Activated T-helper 2 cell treated with anti-CD3 and anti-CD28 coated beads, Interferon-gamma antibody, Interleukin-2, Interleukin-4, amounts not matched to agents 10 μg/mL and 5 μg/mL and 100 μg/mL, durations not matched to agents 14 hours and 24 hours and 36 hours (primary cell): ENCODE data around the gene TM9SF4. TPM values are rescaled to one million over a fixed set of nuclear protein-coding genes. Genes with fewer than 3 reads are reported as not detected.
A peak's percentile ranks its signal among the peaks of the same experiment; 100 is the strongest.

Experiments used
- DNase-seq: peaks from one replicate; pipeline ENCODE4 v3.0.0; 2021; ENCODE audit warnings: low spot score
- H3K27ac Mint-ChIP-seq: one replicate; pipeline ENCODE4 v1.8.0; 2021; ENCODE audit warnings: mixed read lengths
- H3K27me3 Mint-ChIP-seq: one replicate; pipeline ENCODE4 v1.8.0; 2021; ENCODE audit warnings: low read depth, mixed read lengths
- H3K36me3 Mint-ChIP-seq: one replicate; pipeline ENCODE4 v1.8.0; 2021; ENCODE audit warnings: low read depth, mixed read lengths
- H3K4me1 Mint-ChIP-seq: one replicate; pipeline ENCODE4 v1.8.0; 2021; ENCODE audit warnings: low read depth, mixed read lengths
- H3K4me3 Mint-ChIP-seq: one replicate; pipeline ENCODE4 v1.8.0; 2021; ENCODE audit warnings: low read depth, mild to moderate bottlenecking, moderate library complexity, mixed read lengths
- H3K9me3 Mint-ChIP-seq: one replicate; pipeline ENCODE4 v1.8.0; 2021; ENCODE audit warnings: mixed read lengths
- intact Hi-C: fragments of 100-400 bp; cut with micrococcal nuclease; formaldehyde crosslinking; loops from one replicate; pipeline ENCODE4 v1.15.1; 2023
- total RNA-seq: library from RNA; stranded (reverse); gene quantifications from 2 replicates; pipeline ENCODE4 v1.2.3, GENCODE V29; 2022

Gene TM9SF4
- total RNA-seq, 1 donor from 2014 or later, result 47.7 TPM

DNA sequence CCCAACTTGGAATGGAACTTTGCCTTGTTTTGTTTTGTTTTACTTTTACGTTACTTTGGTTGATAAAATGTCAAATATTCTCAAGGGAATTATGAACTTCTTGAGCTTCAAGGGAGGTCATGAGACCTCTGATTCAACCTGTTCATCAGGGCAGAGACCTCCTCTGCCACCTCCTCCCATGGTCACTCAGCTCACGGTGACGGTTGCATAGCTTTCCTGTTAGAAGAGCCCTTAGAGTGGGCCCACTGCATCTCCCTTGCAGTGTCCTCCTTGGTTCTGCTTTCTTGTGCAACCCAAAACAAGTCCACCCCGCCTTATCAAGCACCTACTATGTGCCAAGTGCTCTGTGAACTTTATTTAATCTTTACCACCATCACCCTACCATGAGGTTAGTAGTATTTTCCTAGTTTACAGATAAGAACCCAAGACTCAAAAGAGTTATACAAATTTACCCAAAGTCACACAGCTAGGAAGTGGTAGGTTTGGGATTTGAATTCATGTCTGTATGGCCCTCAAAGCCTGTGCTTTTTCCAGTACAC lies 15.5 kb downstream of the TM9SF4 start:
- Mint-ChIP-seq H3K9me3 (no peaks in the 10 kb centered on the region), H3K27me3 (no peaks in the 10 kb centered on the region), H3K36me3 (peaks cover 20% of the 10 kb centered on the region), H3K27ac (no peak overlapping the region), H3K4me3 (no peak overlapping the region), H3K4me1 (peaks cover 2% of the 10 kb centered on the region)
- intact Hi-C loops, result no loop called here
- DNase-seq, result no peak

DNA sequence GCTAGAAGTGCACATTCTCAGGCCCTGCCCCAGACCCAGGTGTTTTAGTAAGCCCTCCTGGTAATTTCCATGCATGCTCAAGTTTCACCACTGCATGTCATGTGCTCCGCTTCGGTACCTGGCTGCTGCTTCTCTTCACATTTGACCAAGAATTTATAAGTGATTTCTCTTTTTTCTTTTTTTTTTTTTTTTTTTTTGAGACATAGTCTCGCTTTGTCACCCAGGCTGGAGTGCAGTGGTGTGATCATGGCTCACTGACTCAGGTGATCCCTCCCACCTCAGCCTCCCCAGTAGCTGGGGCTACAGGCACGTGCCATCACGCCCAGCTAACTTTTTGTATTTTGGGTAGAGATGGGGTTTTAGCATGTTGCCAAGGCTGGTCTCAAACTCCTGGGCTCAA lies 16.0 kb downstream of the TM9SF4 start:
- no peaks in the 10 kb centered on the region for H3K27me3 Mint-ChIP-seq
- intact Hi-C loops, result no loop called here
- DNase-seq, result no peak
- H3K36me3 Mint-ChIP-seq, result peaks cover 24% of the 10 kb centered on the region
- H3K27ac Mint-ChIP-seq, result no peak overlapping the region
- H3K4me1 Mint-ChIP-seq, result peaks cover 2% of the 10 kb centered on the region
- H3K9me3 Mint-ChIP-seq, result no peaks in the 10 kb centered on the region
- H3K4me3 Mint-ChIP-seq, result no peak overlapping the region

DNA sequence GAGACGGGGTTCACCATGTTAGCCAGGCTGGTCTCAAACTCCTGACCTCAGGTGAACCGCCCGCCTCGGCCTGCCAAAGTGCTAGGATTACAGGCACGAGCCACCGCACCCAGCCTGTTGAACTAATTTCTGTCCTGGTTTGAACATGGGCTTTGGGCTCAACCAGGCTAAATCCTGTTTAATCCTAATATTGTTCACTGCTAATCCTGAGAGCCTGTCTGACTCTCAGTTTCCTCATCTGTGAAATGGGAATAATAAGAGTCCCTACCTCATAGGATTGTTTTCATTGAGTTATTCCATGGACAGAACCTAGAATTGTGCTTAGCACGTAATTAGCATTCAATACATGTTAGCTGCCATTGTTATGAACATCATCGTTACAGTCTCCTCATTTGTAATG lies 17.4 kb downstream of the TM9SF4 start:
- DNase-seq, result no peak
- no peaks in the 10 kb centered on the region for H3K9me3 Mint-ChIP-seq
- H3K4me1 Mint-ChIP-seq, result peaks cover 4% of the 10 kb centered on the region
- H3K36me3 Mint-ChIP-seq, result peaks cover 34% of the 10 kb centered on the region
- no peak overlapping the region for H3K4me3 Mint-ChIP-seq
- intact Hi-C loops, result no loop called here
- H3K27me3 Mint-ChIP-seq, result no peaks in the 10 kb centered on the region
- no peak overlapping the region for H3K27ac Mint-ChIP-seq

DNA sequence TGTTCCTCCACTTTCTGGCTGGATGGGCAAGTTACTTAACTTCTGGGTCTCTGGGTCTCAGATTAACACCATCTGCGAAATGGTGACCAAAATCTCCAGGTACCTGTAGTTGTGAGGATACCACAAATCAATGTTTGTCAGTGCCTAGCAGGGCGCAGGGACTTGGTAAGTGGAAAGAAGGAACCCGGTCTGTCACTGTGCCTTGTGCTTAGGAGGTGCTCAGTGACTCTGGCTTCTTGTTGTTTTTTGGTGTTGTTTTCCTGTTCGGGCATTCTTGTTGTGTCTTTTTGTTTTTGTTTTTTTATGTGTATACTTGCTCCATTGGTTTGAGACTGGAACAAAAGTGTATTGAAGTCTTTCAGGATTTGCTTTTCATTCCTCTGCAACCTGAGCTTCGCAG lies 17.8 kb downstream of the TM9SF4 start:
- Mint-ChIP-seq H3K27me3 (no peaks in the 10 kb centered on the region), H3K4me1 (peaks cover 4% of the 10 kb centered on the region), H3K4me3 (no peak overlapping the region), H3K27ac (no peak overlapping the region), H3K9me3 (no peaks in the 10 kb centered on the region), H3K36me3 (peaks cover 36% of the 10 kb centered on the region)
- DNase-seq, result no peak
- intact Hi-C loops, result no loop called here

DNA sequence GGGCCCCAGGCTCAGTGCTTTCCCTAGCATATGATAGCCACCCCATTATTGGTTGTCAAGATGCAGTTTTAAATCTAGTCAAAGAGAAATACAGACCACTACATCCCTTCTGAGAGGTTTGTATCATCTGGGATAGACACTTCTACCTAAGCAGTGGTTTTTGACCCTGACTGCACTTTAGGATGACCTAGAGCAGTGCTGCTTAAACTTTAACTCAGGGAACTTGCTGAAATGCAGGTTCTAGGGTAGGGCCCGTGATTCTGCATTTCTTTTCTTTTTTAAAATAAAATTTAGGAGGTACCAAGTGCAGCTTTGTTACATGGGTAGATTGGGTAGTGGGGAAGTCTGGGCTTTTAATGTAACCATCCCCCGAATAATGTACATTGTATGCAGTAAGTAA lies 18.7 kb downstream of the TM9SF4 start:
- peaks cover 5% of the 10 kb centered on the region for H3K4me1 Mint-ChIP-seq
- no peaks in the 10 kb centered on the region for H3K9me3 Mint-ChIP-seq
- no peak for DNase-seq
- no peaks in the 10 kb centered on the region for H3K27me3 Mint-ChIP-seq
- peaks cover 39% of the 10 kb centered on the region for H3K36me3 Mint-ChIP-seq
- intact Hi-C loops, result no loop called here
- no peak overlapping the region for H3K4me3 Mint-ChIP-seq
- no peak overlapping the region for H3K27ac Mint-ChIP-seq

DNA sequence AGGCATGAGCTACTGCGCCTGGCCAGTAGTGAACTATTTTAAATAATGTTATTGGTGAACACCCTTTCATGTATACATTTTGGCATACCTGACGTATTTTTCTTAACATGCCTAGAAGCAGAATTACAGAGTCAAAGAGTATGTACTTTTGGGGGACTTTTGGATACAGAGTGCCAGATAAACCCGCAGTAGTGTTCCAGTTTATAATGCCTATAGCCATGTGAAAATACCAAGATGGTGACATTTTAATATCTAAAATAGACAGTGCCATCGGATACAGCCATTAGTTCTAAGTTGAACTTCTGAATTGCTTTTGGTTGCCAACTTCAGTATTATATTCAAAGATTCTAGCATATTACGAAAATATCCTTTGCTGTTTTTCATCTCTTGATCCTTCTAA lies 20.3 kb downstream of the TM9SF4 start:
- H3K27me3 Mint-ChIP-seq, result no peaks in the 10 kb centered on the region
- no peak overlapping the region for H3K27ac Mint-ChIP-seq
- peaks cover 33% of the 10 kb centered on the region for H3K36me3 Mint-ChIP-seq
- no peak for DNase-seq
- H3K4me1 Mint-ChIP-seq, result peaks cover 7% of the 10 kb centered on the region
- no peaks in the 10 kb centered on the region for H3K9me3 Mint-ChIP-seq
- H3K4me3 Mint-ChIP-seq, result no peak overlapping the region
- intact Hi-C loops, result no loop called here

DNA sequence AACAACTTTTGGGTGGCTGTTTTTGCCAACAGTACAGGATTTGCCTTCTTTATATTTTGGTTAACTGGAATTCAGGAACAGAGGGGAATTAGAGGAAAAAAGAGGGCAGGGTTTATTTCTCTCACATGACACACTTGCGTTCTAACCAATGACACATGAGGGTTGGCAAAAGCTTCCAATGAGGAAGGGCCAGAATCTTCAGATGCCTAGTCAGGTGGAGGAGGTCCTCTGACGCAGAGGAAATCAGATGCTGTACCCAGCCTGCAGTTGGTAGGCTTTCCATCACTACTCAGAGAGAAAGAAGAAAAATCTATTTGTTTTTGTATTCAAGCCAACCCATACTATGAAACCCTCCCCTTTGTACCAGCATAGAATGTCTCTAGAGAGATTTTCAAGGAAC lies 20.8 kb downstream of the TM9SF4 start:
- DNase-seq, result no peak
- no peaks in the 10 kb centered on the region for H3K9me3 Mint-ChIP-seq
- intact Hi-C loops, result no loop called here
- H3K36me3 Mint-ChIP-seq, result peaks cover 36% of the 10 kb centered on the region
- no peak overlapping the region for H3K4me3 Mint-ChIP-seq
- H3K27ac Mint-ChIP-seq, result no peak overlapping the region
- no peaks in the 10 kb centered on the region for H3K27me3 Mint-ChIP-seq
- H3K4me1 Mint-ChIP-seq, result peaks cover 7% of the 10 kb centered on the region

DNA sequence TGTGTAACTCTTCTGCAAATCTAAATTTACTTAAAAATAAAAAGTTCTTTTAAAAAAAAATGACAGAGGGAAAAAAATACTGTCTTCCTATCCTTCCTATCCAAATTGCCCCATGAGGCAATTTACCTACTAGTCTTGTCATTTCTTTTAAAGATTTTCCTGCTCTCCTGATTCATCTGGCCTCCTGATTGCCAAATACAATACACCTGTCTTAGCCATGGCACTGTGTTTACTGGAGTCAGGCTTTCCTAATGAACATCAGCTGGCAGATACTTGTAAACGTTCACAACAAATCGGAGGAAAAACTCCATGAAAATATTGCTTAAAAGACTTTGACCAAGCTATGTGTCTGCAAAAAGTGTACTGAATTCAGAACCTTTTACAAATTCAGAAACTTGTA lies 21.5 kb downstream of the TM9SF4 start:
- no peak overlapping the region for H3K4me3 Mint-ChIP-seq
- H3K27ac Mint-ChIP-seq, result no peak overlapping the region
- no peaks in the 10 kb centered on the region for H3K9me3 Mint-ChIP-seq
- no peak for DNase-seq
- intact Hi-C loops, result no loop called here
- H3K4me1 Mint-ChIP-seq, result peaks cover 7% of the 10 kb centered on the region
- H3K27me3 Mint-ChIP-seq, result no peaks in the 10 kb centered on the region
- peaks cover 37% of the 10 kb centered on the region for H3K36me3 Mint-ChIP-seq

DNA sequence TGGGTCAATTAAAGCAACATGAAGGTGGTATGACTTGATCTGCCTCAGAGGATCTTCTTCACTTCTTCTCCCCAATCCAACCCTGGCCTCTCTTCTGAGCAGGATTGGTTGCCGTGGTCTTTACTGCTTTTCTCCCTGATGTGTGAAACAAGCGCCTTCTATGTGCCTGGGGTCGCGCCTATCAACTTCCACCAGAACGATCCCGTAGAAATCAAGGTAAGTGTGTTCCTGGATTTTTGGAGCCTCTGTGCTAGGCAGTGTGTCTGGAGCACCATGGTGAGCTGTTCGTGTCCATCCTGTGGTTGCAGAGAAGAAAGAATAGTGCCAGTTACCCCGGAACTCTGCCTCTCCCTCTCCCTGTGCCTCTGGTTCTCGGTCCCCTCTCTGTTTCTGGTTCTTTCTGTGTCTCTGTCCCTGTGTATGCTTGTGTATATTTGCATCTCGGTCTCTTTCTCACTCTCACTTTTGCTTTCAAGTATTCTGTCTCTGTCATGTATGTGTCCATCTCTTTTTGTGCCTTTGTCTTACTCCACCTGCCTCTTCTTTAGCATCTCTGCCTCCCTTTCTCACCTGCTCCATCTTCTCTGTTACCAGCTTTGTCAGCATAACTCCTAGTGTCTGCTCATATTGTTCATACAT lies 23.5 kb downstream of the TM9SF4 start:
- Mint-ChIP-seq H3K27me3 (no peaks in the 10 kb centered on the region), H3K4me3 (no peak overlapping the region), H3K4me1 (peaks cover 5% of the 10 kb centered on the region), H3K27ac (peak overlapping the region; percentile 2), H3K36me3 (peaks cover 45% of the 10 kb centered on the region), H3K9me3 (no peaks in the 10 kb centered on the region)
- DNase-seq, result no peak
- intact Hi-C loops, result no loop called here

DNA sequence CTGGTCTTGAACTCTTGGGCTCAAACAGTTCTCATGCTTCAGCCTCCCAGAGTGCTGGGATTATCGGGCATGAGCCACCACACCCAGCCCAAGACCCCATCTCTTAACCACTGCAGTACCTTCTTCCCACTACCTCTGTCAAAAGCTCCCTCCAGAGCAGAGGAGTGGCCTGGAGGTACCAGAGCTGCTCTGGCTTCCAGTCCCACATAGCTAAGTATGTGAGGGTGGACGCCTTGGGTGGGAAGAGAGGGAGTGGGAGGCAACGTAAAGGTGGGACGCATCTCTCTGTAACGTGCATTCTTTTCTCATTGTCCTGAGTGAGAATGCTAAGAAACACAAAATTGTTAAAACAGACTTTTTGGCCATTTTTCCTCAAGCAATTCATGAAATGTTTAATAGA lies 24.5 kb downstream of the TM9SF4 start:
- intact Hi-C loops, result no loop called here
- H3K4me1 Mint-ChIP-seq, result peaks cover 5% of the 10 kb centered on the region
- no peaks in the 10 kb centered on the region for H3K9me3 Mint-ChIP-seq
- no peak for DNase-seq
- no peak overlapping the region for H3K4me3 Mint-ChIP-seq
- H3K27me3 Mint-ChIP-seq, result no peaks in the 10 kb centered on the region
- no peak overlapping the region for H3K27ac Mint-ChIP-seq
- H3K36me3 Mint-ChIP-seq, result peaks cover 47% of the 10 kb centered on the region

DNA sequence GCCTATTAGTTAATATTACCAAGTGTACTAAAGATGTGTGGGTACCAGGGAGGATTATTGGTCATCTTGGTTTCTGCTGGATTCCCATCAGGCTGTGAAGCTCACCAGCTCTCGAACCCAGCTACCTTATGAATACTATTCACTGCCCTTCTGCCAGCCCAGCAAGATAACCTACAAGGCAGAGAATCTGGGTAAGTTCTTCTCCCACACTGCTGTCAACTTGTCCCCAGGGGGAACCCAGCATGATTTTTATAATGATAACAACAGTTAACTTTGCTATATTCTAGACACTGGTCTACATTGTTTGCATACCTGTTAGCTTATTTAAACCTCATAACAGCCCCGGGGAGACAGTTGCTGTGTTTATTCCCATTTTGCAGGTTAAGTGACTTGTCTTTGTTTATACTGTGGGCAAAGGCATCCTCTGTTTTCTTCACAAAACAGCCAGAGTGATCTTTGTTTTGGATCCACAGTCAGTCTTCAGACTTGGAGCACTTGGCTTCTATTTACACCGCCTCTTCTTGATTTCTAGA lies 26.5 kb downstream of the TM9SF4 start:
- intact Hi-C loops, result no loop called here
- H3K27ac Mint-ChIP-seq, result no peak overlapping the region
- peaks cover 58% of the 10 kb centered on the region for H3K36me3 Mint-ChIP-seq
- no peak for DNase-seq
- no peaks in the 10 kb centered on the region for H3K9me3 Mint-ChIP-seq
- peaks cover 3% of the 10 kb centered on the region for H3K4me1 Mint-ChIP-seq
- H3K27me3 Mint-ChIP-seq, result no peaks in the 10 kb centered on the region
- H3K4me3 Mint-ChIP-seq, result no peak overlapping the region

DNA sequence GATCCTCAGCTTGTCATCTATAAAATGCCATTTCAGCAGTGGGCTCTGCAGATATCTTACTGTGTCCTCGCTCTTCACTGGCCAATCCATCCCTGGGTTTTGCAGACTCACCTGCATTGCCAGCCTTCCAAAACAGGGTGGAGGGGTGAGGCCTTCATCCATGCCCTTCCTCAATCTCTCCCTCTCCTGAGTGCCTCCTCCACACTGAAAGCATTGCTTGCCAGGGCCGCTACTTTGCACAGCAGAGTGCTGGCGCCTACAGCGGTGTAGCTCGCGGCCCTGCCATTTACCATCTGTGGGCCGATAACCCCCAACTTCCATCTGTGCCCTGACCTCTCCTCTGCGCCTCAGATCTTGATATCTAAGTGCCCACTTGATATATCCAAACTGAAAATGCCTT lies 29.4 kb downstream of the TM9SF4 start:
- DNase-seq, result no peak
- H3K27ac Mint-ChIP-seq, result no peak overlapping the region
- H3K4me3 Mint-ChIP-seq, result no peak overlapping the region
- no peaks in the 10 kb centered on the region for H3K4me1 Mint-ChIP-seq
- intact Hi-C loops, result no loop called here
- H3K9me3 Mint-ChIP-seq, result no peaks in the 10 kb centered on the region
- H3K27me3 Mint-ChIP-seq, result no peaks in the 10 kb centered on the region
- H3K36me3 Mint-ChIP-seq, result peaks cover 63% of the 10 kb centered on the region

DNA sequence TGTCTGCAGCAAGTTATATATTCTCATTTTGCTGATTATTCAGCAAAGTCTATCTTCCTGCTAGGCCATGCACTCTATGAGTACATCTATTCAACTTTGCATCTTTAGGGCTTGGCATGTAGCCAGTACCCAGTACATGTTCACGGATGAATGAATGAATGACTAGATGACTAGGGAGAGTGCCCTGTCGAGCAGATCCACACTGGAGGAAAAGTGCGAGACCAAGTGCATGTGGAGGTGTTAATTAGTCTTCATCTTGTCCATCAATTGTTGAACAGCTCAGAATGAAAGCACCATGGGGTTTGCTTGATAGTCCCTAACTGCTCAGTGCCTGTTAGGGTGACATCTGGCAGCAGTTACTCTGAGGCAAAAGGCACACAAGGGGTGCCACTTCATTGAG lies 30.4 kb downstream of the TM9SF4 start:
- Mint-ChIP-seq H3K9me3 (no peaks in the 10 kb centered on the region), H3K36me3 (peaks cover 70% of the 10 kb centered on the region), H3K4me1 (no peaks in the 10 kb centered on the region), H3K27ac (no peak overlapping the region), H3K27me3 (no peaks in the 10 kb centered on the region), H3K4me3 (no peak overlapping the region)
- intact Hi-C loops, result no loop called here
- DNase-seq, result no peak
